Ishikawa (cell line): ENCODE measurements around the gene CTNNBL1.

ENCODE experiments used
- FOXM1 ChIP-seq: IDR thresholded peaks from 2 replicates; pipeline ENCODE4 v1.6.1; 2012; ENCODE audit warnings: low read depth, borderline replicate concordance
- TAF1 ChIP-seq: IDR thresholded peaks from 2 replicates; pipeline ENCODE4 v1.6.1; 2012; ENCODE audit warnings: low read depth, mild to moderate bottlenecking

GRCh38 chr20:37680420-37680819 is 13.4 kb upstream of the CTNNBL1 start:
- no peak for TF ChIP-seq TAF1
- TF ChIP-seq FOXM1 = no peak
